SK-N-SH treated with all-trans-retinoic acid at 6 μM for 48 hours (cell line): ENCODE results near the gene IFI44L.

ENCODE experiments used
- ARNTL ChIP-seq: fragments of 450-650 bp; formaldehyde crosslinking; IDR thresholded peaks from 2 replicates; pipeline ENCODE4 v1.5.0; 2020; ENCODE audit warnings: low read depth, mild to moderate bottlenecking, moderate library complexity, borderline replicate concordance
- CREB5 ChIP-seq: fragments of 250-450 bp; sonication (Bioruptor Pico); IDR thresholded peaks from 2 replicates; pipeline ENCODE4 v1.5.1; 2020; ENCODE audit warnings: low read depth, mild to moderate bottlenecking, moderate library complexity
- CSRNP3 ChIP-seq: fragments of 250-450 bp; sonication (Bioruptor Pico); IDR thresholded peaks from 2 replicates; pipeline ENCODE4 v1.5.1; 2021; ENCODE audit warnings: mild to moderate bottlenecking, moderate library complexity
- OSR1 ChIP-seq: fragments of 250-450 bp; sonication (Bioruptor Pico); IDR thresholded peaks from 2 replicates; pipeline ENCODE4 v1.8.0; 2022; ENCODE audit warnings: moderate library complexity, mild to moderate bottlenecking, inconsistent platforms
- PATZ1 ChIP-seq: fragments of 250-450 bp; sonication (Bioruptor Pico); IDR thresholded peaks from 2 replicates; pipeline ENCODE4 v1.8.0; 2020; ENCODE audit warnings: mild to moderate bottlenecking, moderate library complexity, borderline replicate concordance
- TSHZ2 ChIP-seq: fragments of 250-450 bp; sonication (Bioruptor Pico); IDR thresholded peaks from 2 replicates; pipeline ENCODE4 v1.5.0; 2020; ENCODE audit warnings: mild to moderate bottlenecking, moderate library complexity
- ZFP3 ChIP-seq: fragments of 250-450 bp; sonication (Bioruptor Pico); IDR thresholded peaks from 2 replicates; pipeline ENCODE4 v1.5.0; 2020; ENCODE audit warnings: mild to moderate bottlenecking, moderate library complexity
- ZNF565 ChIP-seq: fragments of 450-650 bp; formaldehyde crosslinking; conservative IDR thresholded peaks from 2 replicates; pipeline ENCODE4 v1.5.0; 2020; ENCODE audit warnings: low read depth, mild to moderate bottlenecking, moderate library complexity

- TF ChIP-seq TSHZ2 (CRISPR knock-in tag) (no peak), ARNTL (CRISPR knock-in tag) (no peak), PATZ1 (CRISPR knock-in tag) (no peak), OSR1 (CRISPR knock-in tag) (no peak), CSRNP3 (CRISPR knock-in tag) (no peak), ZFP3 (CRISPR knock-in tag) (no peak), ZNF565 (no peak), CREB5 (CRISPR knock-in tag) (no peak)
These were observed 62.2 kb downstream of the IFI44L start for GRCh38 chr1:78682496-78682895.
